HepG2 (cell line): ENCODE data around the gene GALNTL6. TPM values are rescaled to one million over a fixed set of nuclear protein-coding genes. Genes with fewer than 3 reads are reported as not detected.

Experiments
- ATAC-seq: fragments of 200-7000 bp; cut with Tn5 transposase; 3 replicates; pipeline ENCODE4 v1.9.1; 2020; ENCODE audit warnings: mild to moderate bottlenecking, moderate library complexity
- BruUV-seq: library from RNA; stranded (reverse); fragments of 400-500 nt; replicated peaks from 2 replicates; lab custom pipeline; 2021; lab: Mats Ljungman, UMichigan
- CTCF ChIA-PET: fragments of 300-600 bp; formaldehyde crosslinking; extraction: SDS; loops from one replicate; lab custom pipeline; 2021; ENCODE audit warnings: low total read pairs, inconsistent platforms, low intra/inter-chr PET ratio; lab: Yijun Ruan, JAX
- POLR2A ChIA-PET: fragments of 350-600 bp; sonication (Branson Sonifier 250); formaldehyde crosslinking; loops from one replicate; lab custom pipeline; 2020; ENCODE audit warnings: antibody characterized with exemption, inconsistent platforms; lab: Yijun Ruan, JAX
- DNase-seq: peaks from one replicate; pipeline ENCODE4 v3.0.0-alpha.2; 2015; ENCODE audit warnings: low spot score
- FAIRE-seq: peaks from 3 replicates; lab custom pipeline; 2011; peaks lifted over from hg19 to GRCh38; lab: Jason Lieb, UNC
- H2AFZ ChIP-seq: one replicate; pipeline ENCODE4 v1.6.1; 2011; ENCODE audit warnings: low read length, inconsistent platforms
- H3K27ac ChIP-seq: fragments of 300-600 bp; 3 replicates; pipeline ENCODE4 v1.8.0; 2011; ENCODE audit warnings: mixed run types, mild to moderate bottlenecking, mixed read lengths, low read length, inconsistent platforms; ENCODE audit not compliant: insufficient read depth; ENCODE audit errors: extremely low read length
- H3K27me3 ChIP-seq, 2 experiments: fragments of 200-600 bp in 1 of 2; 2 replicates in 1 of 2; 3 replicates in 1 of 2; pipeline versions ENCODE4 v1.6.0 to v1.8.0; 2011; ENCODE audit warnings: low read length in 2 of 2, mild to moderate bottlenecking in 2 of 2, moderate library complexity in 2 of 2, inconsistent platforms in 1 of 2; ENCODE audit not compliant: insufficient read depth in 2 of 2, control insufficient read depth in 1 of 2
- H3K36me3 ChIP-seq, 2 experiments: fragments of 200-600 bp in 1 of 2; replicated peaks in 1 of 2; 2 replicates in 1 of 2; 3 replicates in 1 of 2; pipeline versions ENCODE4 v1.5.1 to v1.8.0; 2011; ENCODE audit warnings: low read length in 2 of 2, inconsistent platforms in 1 of 2; ENCODE audit not compliant: insufficient read depth in 2 of 2, control insufficient read depth in 1 of 2
- H3K4me1 ChIP-seq: 2 replicates; pipeline ENCODE4 v1.5.1; 2012; ENCODE audit warnings: low read length, inconsistent platforms; ENCODE audit not compliant: insufficient read depth
- H3K4me2 ChIP-seq: 2 replicates; pipeline ENCODE4 v1.6.0; 2011; ENCODE audit warnings: low read depth, low read length, inconsistent platforms
- H3K4me3 ChIP-seq, 3 experiments: fragments of 200-600 bp in 1 of 3; sonication (generic), shearing (Covaris generic) in 1 of 3; replicated peaks in 1 of 3; 2 replicates each; pipeline ENCODE4 v1.5.1; 2011 to 2016; ENCODE audit warnings: low read length in 3 of 3, inconsistent platforms in 2 of 3, low read depth in 2 of 3, mild to moderate bottlenecking in 2 of 3, control low read depth in 1 of 3, mixed read lengths in 1 of 3; ENCODE audit not compliant: insufficient read depth in 1 of 3
- H3K79me2 ChIP-seq: one replicate; pipeline ENCODE4 v1.6.1; 2011; ENCODE audit warnings: low read length, inconsistent platforms; ENCODE audit not compliant: insufficient read depth
- H3K9ac ChIP-seq: 2 replicates; pipeline ENCODE4 v1.6.0; 2011; ENCODE audit warnings: mild to moderate bottlenecking, low read depth, low read length, inconsistent platforms; ENCODE audit not compliant: insufficient read depth
- H3K9me3 ChIP-seq: 2 replicates; pipeline ENCODE4 v1.5.1; 2012; ENCODE audit warnings: mild to moderate bottlenecking, low read length
- H4K20me1 ChIP-seq: 2 replicates; pipeline ENCODE4 v1.6.0; 2011; ENCODE audit warnings: inconsistent platforms, mild to moderate bottlenecking, low read length, moderate library complexity; ENCODE audit not compliant: insufficient read depth
- LBX2 ChIP-seq: sonication (generic); formaldehyde crosslinking; IDR thresholded peaks from 2 replicates; pipeline ENCODE4 v1.5.0; 2020; ENCODE audit warnings: missing genetic modification reagents, mild to moderate bottlenecking, borderline replicate concordance
- SKI ChIP-seq: fragments of 450-650 bp; IDR thresholded peaks from one replicate; pipeline ENCODE4 v1.6.1; 2018; ENCODE audit warnings: mild to moderate bottlenecking; ENCODE audit not compliant: partially characterized antibody
- STAG1 ChIP-seq: sonication (generic); formaldehyde crosslinking; IDR thresholded peaks from 2 replicates; pipeline ENCODE4 v1.4.0; 2020; ENCODE audit warnings: missing genetic modification reagents
- ZBTB40 ChIP-seq, 2 experiments: fragments of 450-650 bp in 1 of 2; sonication (generic) in 1 of 2; formaldehyde crosslinking in 1 of 2; IDR thresholded peaks; 2 replicates each; pipeline versions ENCODE4 v1.6.1 to v1.8.0; 2016 to 2022; ENCODE audit warnings: antibody characterized with exemption in 1 of 2, mild to moderate bottlenecking in 1 of 2, missing genetic modification reagents in 1 of 2
- WGBS: methylation state at CpG from one replicate; pipeline ENCODE4 v1.1.6; 2017; ENCODE audit warnings: low lambda C conversion rate; 5-methylcytosine and 5-hydroxymethylcytosine counted together
- in situ Hi-C: cut with HindIII; loops from 2 replicates; pipeline ENCODE4 v1.10.0; 2017; ENCODE audit warnings: low pct_unique_long_range_greater_than_20kb; ENCODE audit not compliant: extremely low pct_ligation_motif_present
- intact Hi-C: fragments of 100-400 bp; cut with micrococcal nuclease; formaldehyde crosslinking; loops from one replicate; pipeline ENCODE4 v1.10.0; 2022; ENCODE audit not compliant: unreplicated experiment
- polyA plus RNA-seq, 8 experiments: library from polyadenylated mRNA; depleted of rRNA in 3 of 8; stranded (reverse) in 7 of 8; unstranded in 1 of 8; fragments of >200 nt; fragmentation: Illumina TruSeq in 4 of 8; extraction: Trizol in 4 of 8; gene quantifications; 2 replicates each; pipeline versions ENCODE4 v1.2.1 to v1.2.3, GENCODE V29; 2011 to 2016; ENCODE audit warnings: low read depth in 4 of 8, missing spikeins in 1 of 8, mixed read lengths in 1 of 8; ENCODE audit not compliant: insufficient read depth in 1 of 8
- total RNA-seq, 5 experiments: library from RNA; depleted of rRNA; stranded (reverse); fragments of >200 nt; fragmentation: Illumina TruSeq; extraction: Trizol; gene quantifications; 2 replicates each; pipeline ENCODE4 v1.2.3, GENCODE V29; 2016; ENCODE audit warnings: low read depth in 1 of 5

GALNTL6 gene
- total and polyA plus RNA-seq, 2 of the 13 experiments (the other 11 are each of a cell fraction or from before 2014, with no cell fraction given): not detected

- BruUV-seq: no TSS peak
- Histone ChIP-seq H3K27me3 (no peaks in the 10 kb centered on the region), H4K20me1 (no peaks in the 10 kb centered on the region), H3K4me3 (no peak overlapping the region), H3K36me3 (no peaks in the 10 kb centered on the region), H3K9me3 (no peaks in the 10 kb centered on the region), H3K9ac (no peak overlapping the region), H3K79me2 (no peaks in the 10 kb centered on the region), H3K4me2 (no peak overlapping the region), H3K27ac (no peak overlapping the region), H3K4me1 (no peaks in the 10 kb centered on the region), H2AFZ (no peak overlapping the region)
- POLR2A ChIA-PET: no interaction called here
- 0% methylated on average over 4 of the region's 4 CpGs for WGBS
- in situ Hi-C loops: no loop called here
- no peak for ATAC-seq
- peak; percentile 23; the same call in 1 of the 2 replicates for TF ChIP-seq STAG1 (CRISPR knock-in tag)
- no peak for TF ChIP-seq LBX2 (CRISPR knock-in tag)
- no peak for FAIRE-seq
- intact Hi-C loops: no loop called here
- CTCF ChIA-PET: no interaction called here
- DNase-seq: no peak
Measured at GRCh38 chr4:172596206-172596605, 783.0 kb downstream of the GALNTL6 start.

- no TSS peak for BruUV-seq
- Histone ChIP-seq H3K4me2 (no peak overlapping the region), H3K9ac (no peak overlapping the region), H3K4me3 (no peak overlapping the region), H3K9me3 (no peaks in the 10 kb centered on the region), H3K36me3 (no peaks in the 10 kb centered on the region), H3K27ac (no peak overlapping the region), H3K79me2 (no peaks in the 10 kb centered on the region), H2AFZ (no peak overlapping the region), H4K20me1 (no peaks in the 10 kb centered on the region), H3K27me3 (no peaks in the 10 kb centered on the region), H3K4me1 (no peaks in the 10 kb centered on the region)
- DNase-seq (no peak), ATAC-seq (no peak), FAIRE-seq (no peak)
- 0% methylated on average over 4 of the region's 4 CpGs for WGBS
- ChIA-PET POLR2A (no interaction called here), CTCF (no interaction called here)
- intact Hi-C loops: no loop called here
- in situ Hi-C loops: no loop called here
- TF ChIP-seq SKI: no peak
- TF ChIP-seq ZBTB40 (IDR thresholded peaks at IDR 0.05): peak; percentile 58
- no peak for TF ChIP-seq ZBTB40 (CRISPR knock-in tag; IDR thresholded peaks at IDR 0.05)
Measured at GRCh38 chr4:172599554-172599953, 786.4 kb downstream of the GALNTL6 start.
